HG03342 (cell line): ENCODE data around the gene RUNX1.

Experiments
- ATAC-seq: cut with Tn5 transposase; IDR thresholded peaks from one replicate; pipeline ENCODE4 v1.9.1; 2021; ENCODE audit warnings: mild to moderate bottlenecking, moderate library complexity; ENCODE audit not compliant: unreplicated experiment

The RUNX1 gene

DNA sequence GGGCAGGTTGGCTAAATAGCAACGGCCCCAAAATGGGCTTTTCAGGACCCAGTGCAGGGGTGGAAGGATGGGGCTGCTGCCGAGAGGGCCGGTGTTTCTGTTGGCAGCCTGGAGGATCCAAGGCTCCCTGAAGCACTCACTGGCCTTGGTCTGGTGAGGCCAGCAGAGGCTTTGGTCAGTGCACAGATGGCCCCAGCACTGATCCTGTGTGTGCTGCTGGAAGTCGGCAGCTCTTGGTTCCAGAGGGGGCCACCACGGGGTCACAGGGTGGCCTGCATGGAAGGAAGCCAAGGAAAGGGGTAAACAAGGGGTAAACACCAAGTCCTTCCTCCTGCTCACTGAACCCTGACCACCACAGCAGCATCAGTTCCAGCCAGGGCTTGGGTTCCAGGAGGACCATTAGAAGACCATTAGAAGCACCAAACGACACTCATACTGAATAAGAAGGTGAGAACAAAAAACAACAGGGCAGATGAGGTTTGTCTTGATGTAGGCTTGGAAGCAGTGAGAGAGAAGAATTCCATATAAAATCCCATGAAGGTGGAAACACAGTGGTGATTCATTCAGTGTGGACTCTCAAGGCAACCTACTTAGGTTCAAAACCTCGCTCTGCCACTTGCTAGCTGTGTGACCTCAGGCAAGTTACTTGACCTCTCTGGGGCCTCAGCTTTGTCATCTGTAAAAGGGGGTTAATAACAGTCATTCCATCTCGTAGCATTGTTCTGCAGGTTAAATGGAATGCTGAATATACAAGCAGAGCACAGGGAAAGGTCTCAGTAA, 184.5 kb downstream of the RUNX1 start:
- no peak for ATAC-seq

DNA sequence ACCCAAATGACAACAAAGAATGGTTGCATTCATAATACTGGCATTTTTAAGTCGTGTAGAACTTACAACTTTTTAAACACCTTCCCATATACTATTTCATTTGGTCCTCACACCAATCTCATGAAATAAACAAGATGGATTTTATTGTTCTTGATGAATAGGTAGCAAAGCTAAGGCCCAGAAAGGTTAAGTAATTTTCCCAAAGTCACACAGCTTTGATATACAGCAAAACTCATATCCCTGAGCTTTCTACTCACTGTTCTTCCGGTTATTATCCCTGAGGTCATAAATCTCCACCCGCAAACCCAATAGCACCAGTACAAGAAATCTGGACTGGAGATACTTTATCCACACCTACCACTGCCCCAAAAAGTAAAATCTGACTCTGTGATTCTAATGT, 186.2 kb downstream of the RUNX1 start:
- ATAC-seq: no peak

DNA sequence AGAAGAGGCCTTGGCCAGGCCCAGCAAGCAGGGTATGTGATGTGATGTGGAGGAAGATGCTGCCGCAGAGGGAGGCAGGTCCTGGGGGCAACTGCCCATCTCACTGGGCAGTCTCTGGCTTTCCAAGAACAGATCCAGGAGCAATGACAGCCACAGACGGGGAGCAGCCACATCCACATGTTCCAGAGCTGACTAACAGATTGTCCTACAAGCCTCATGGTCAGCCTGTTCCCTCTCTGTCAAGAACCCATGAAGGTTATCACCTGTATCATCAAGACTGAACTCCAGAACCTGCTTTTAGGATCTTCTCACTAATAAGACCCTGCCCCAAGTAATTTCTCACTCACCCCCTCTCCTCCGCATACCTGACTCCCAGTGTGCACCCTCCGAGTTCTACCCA, 187.8 kb downstream of the RUNX1 start:
- no peak for ATAC-seq

DNA sequence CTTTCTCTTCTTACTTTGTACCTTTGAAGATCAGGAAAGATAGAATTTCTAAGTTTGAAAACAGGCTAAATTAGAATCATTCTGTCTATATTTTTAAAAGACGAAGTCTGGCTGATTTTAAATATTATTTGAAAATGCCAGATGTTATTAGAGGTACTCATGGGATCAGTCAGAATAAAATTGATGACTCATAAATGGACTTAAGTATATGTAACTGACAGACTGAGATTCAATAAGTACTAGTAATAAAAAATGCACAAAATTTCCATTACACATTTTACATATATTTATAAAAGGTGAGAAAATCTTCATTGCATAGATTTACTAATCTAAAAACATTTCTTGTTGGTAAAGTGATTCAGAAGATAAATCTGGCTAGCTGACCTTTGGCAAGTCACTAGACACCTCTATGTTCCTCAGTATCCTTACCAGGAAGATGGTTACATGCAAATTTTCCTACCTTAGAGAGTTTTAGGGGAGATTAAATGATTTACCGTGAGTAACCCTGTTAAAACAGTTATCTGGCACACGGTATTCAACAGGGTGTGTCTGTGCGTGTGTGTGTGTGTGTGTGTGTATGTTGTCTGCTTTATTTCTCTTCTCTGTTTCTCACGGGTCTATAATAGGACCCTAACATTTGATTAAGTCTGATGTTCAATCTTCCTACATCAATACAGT, 189.0 kb downstream of the RUNX1 start:
- ATAC-seq: no peak

DNA sequence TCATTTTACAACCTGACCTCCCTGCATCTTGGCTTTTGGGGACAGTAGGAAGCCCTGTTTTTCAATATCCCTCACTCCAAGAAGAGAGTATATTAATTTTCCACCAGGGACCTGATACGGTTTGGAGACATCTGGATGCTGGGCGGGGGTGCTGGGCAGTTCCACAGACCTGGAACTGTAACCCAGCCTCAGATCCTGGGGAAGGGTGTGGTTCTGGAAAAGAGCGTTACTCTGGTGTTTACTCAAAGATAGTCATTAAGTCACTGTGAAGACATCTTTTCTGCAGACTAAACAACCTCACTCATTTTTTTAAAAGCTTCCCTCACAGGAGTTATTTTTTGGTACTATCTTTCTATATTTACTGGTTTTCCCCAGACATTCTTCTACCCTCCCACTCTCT, 190.5 kb downstream of the RUNX1 start:
- ATAC-seq: no peak

DNA sequence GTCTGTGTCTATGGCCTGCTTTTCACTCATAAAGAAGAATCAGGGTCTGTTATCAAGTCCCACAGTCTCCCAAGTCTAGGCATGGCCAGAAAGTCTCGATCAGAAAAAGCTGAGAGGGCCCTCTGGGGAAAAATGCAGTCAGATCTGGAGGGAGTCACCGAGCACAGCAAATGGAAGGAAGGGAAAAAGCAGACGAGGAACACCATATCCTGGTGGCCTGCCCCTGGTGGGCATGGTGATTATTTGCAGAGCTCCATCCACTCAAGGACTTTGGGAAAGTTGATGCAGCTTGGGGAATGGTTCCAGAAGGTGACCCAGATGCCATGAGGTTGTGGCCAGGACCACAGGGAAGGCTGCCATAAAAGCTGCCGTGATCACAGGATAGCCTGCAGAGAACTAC, 191.2 kb downstream of the RUNX1 start:
- no peak for ATAC-seq

DNA sequence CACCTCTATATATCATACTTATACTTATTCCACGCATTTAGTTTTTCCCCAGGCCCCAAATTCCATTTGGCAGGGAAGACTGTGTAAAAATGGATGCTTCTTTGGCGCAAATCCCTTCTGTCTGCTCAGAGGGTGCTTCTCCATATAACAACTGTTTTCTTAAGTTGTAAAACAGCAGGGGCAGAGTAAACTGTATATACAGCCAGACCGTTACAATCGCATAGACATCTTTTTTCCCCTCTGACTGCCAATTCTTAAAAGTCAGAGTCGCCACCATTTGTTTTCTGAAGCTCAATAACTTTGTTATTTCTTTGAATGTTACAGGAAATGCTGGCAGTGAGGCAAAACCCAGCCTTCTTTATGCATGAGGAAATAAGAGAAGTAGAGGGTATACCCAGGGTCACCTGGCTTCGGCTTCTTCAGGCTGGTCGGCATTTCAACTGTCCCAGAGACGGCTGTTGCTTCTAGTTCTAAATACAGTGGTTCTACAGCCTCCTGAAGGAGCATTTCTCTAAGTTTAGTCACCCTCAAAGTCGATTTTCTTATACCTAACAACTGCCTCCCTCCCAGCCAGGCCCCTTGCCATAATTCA, 191.9 kb downstream of the RUNX1 start:
- ATAC-seq: no peak

DNA sequence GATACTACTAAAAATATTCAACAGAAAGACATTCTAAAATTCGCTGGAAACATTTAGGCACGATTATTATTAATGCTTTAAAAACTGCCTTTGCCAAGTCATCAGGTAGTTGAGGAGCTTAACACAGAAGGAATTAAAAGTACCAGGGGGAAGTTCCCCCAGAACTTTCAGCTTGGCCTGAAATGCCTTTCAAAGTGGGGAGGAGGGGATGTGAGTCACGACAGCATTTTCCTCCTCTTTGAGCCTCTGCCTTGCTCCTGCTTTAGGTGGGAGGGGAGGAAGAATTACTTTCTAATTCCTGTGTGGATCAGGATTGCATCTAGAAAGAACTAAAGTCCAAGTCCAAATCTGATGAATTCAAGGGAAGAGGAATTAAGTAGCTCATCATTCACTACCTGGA, 196.7 kb downstream of the RUNX1 start:
- no peak for ATAC-seq

DNA sequence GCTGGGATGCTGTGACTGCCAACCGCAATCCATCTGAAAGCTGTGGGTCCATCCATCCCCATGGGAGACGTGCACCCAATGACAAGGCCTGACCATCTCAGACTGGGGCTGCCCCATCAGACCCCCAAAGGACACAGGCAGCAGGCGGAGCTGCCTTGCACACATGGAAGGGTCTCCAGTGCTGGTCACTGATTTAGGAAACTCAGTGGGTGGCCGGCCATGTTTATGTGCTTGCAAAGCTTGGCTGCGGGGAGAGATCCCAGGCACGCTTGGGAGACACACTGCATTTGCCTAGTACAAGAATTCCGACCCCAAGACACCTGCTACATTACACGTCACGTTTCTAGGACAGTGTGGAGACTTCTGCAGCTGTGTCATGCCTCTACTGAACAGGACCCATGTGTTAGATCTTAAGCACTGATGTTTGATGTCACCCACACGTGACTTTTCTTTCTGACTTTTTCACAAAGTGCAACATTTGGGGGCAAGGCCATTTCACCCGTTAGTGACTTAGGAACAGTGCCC, 198.9 kb downstream of the RUNX1 start:
- ATAC-seq: no peak

DNA sequence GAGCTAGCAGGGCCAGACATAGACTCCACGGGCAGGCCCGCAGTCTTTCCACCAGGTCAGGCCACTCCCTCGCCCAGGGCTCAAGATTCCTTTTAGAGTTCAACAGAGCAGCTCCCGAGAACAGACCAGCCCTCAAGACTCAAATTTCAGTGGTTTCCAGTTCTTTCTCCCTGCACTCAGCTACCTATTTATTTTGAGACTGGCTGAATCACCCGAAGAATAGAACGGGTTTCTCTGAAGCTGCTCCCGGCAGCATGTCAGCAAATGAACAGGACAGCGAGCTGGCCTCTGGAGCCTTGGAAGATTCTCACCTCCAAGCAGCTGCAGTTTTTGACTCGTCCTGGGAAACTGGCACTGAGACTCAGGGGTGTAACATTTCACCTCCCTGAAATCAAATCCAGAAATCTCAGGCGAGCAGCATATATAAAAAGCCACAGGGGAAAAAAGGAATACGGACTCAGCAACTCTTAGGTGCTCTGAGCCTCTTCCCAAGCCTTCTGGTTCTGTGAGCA, 202.4 kb downstream of the RUNX1 start:
- ATAC-seq: no peak

DNA sequence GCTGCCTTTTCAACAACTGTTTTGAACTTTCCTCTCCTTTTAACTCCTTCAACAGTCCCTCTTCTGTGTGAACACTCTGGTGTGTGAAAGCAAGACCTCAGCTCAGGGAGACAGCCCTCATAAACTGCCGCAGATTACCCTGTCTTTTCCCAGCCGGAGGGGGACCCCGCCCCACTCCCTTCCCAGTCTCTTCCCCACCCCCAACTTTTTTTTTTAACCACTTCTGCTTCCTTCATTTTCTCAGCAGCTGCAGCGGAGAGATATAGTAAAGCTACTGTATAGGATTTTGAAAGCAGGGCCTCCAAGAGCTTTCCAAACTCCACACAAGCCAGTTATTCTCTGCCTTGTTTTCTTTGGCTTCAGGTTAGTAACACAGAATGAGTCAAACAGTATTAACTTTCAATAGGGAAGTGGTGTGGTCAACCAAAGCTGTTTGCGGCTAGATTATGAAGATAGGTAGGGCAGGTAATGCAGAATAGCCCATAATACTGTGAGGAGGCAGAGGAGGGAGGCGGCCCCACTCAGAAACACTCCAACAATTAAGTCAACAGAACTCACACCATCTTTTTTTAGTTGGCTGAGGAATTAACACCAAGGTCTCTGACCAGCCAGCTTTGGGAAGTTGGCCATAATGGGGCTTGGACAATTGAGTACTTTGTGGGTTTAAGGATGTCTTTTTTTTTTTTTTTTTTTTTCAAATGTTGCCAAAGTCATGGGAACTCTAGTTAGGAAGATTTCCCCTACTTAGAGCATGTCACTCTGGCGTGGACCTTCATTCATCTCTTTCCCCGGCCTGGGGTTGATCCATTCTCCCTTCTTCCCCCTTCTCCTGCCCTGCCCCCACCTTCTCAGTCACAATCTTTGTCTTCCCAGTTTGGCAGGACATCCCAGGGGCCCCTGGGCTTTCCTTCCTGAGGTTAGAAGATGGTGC, 203.3 kb downstream of the RUNX1 start:
- peak; percentile 92 for ATAC-seq

DNA sequence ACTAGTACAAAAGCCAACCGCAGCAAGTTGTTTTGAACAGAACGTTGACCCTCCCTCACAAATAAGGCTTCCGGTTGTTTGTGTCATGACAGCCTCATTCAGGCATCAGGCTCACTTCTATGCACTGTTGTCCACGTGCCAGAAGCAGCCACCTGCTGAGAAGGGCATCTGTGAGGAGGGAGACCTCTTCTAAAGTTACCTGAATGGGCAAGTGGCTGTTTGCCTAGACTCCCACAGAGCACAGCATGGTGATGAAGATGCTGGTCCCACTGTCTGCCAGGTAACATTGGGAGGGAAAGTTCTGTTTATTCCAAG, 204.2 kb downstream of the RUNX1 start:
- ATAC-seq: no peak

DNA sequence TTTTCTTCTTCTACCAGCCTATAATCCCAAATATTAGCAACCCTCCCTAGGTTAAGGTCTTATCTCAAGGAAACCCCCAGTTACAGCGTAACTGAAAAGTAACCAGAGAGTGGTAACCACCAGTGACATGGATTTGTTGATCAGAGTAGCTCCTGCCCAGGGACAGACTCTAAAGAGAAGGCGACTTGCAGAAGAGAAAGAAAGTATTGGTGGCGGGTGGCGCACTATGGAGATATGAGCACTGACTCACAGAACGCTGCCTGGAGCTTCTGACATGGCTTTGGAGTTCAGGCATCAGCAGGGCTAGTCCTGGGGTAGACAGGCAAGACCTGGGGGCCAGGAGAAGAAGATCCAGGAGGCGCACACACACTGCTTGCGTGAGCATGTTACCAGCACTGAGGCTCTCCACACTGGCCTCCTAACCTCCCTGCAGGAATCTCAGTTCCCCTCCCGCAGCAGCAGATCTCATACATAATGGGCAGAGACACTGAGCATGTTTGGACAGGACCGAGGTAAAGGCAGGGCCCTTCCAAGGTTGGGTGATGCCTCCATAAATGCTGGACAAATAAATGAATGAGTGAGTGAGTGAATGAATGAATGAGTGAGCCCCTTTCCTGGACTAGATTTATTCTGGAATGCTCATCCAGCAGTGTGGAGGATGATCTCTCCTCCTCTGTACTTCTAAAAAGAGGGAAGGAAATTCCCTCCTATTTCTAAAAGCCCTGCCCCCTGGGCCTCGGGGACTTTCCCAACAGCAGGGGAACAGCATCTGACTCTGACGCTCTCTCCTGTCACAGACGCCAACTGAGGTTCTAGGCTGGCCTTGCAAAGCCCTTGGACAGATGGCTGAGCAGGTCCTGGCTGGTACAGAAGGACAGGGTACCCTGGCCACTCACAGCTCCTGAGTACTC, 204.8 kb downstream of the RUNX1 start:
- ATAC-seq: no peak

DNA sequence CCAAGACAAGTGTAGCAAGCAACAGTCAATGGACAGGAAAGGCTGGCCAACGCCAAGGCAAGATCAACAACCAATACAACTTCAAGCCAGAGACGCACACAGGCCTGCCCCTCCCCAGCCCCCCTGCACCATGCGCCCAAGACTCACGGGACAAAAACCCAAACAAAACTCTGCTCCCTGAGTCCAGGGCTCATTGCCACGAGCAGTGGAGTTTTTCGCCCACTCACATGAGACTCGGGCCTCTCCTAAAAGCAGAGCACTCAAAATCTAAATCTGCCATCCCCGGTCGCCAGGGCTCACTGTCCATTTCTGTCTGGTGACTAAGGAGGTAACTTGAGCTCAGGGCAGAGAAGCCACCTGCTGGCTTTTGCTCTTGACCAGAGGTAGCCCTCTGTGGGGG, 205.5 kb downstream of the RUNX1 start:
- no peak for ATAC-seq

DNA sequence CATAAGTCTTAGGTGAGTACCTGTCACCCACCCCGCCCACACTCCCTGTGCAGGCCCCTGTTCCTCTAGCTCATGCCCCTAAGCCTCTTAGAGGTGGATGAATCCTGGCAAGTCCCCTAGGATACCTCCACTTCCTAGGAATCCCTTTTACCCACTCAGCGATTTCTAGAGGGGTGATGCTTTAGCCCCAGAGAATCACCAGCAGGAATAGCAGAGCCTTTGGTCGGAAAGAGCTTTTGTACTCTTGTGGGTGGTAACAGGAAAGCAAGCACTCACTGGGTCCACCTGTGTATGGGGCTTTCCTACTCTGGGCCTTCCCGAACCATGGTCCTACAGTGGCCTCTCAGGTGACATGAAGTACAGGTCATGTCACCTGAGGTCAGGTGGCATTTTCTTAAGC, 207.9 kb downstream of the RUNX1 start:
- no peak for ATAC-seq

DNA sequence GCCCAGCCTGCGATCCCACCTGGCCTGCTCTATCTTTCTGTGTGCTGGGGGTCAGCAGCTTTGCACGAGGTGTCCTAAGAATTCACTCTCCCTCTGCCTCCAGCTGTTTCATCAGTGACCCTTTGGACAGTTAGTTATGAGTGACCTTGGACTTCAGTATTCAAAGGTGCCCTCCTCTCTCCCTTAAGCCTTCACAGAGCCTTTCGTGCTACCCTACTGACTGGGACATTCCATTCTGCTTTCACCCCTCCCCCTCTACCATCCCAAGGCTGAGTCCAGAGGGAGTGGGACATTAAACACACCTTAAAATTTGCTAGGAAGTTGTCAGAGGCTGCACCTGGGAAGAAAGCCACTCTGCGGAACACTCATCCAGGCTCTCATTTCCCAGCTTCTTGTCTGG, 208.4 kb downstream of the RUNX1 start:
- no peak for ATAC-seq

DNA sequence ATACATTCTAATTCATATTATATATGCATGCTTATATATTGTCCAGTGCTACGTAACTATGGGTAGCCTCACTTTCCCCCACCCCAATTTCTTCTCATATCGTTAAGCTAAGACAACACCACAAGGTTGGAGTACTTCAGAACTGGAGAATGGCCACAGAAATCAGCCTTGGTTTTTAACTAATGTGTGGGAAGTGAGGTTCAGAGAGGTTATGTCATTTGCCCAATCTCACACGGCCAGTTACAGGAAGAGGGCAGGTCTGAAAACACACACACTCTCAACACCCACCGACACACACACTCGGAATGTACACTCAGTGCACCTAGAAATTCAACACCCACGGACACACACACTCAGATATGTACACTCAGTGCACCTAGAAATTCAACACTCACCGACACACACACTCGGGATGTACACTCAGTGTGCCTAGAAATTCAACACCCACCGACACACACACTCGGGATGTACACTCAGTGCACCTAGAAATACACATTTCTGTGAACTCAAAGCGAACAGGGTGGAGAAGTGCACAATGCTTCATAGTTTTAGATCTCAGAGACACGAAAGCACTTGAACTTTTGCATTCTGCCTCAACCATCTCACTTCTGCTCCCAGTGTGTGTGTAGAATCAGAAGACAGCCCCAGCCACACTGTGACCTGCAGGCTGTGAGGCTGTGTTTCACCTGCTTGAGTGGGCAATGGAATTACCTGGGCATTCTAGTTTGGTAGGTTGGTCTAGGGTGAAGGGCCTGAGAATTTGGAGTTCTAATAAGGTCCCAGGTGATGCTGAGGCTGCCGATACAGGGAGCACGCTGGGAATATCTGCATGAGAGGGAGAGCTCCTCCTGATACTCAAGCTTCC, 209.9 kb downstream of the RUNX1 start:
- no peak for ATAC-seq

DNA sequence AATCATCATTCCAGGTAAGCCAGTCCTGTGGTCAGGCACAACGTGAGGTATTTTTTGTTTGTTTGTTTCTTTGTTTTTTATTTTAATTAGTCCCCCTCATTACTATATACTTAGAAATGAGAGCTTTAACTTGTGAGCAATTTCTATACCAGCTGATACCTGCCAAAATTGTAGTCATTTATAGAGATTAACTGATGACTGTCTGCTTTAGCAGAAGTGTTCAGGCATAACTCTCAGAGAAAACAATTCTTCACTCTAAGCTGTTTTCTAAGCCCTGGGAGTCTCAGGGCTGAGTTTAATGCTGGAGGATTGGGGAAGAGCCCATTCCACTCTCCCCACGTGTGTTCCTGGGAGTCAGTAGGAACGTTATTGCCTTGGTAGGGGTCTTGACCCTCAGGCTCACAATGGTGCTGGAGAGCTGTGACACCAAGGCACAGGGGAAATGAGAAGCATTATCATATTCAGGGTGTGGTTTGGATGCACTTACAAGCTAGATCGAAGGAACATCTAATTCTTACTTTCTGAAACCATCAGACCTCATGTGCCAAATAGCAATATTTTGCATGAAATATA, 212.1 kb downstream of the RUNX1 start:
- ATAC-seq: no peak
